ENCODE measurements around the gene KRTAP10-5.
"Not testable (repeated sequence)": the region's sequence is repeated elsewhere in the genome, so short reads cannot be mapped to it uniquely, and the experiment has no call there.

The KRTAP10-5 gene

GRCh38 chr21:44590897-44591800 lies 10.7 kb upstream of the KRTAP10-5 start:
- intact Hi-C loops (cut with micrococcal nuclease); H3K4me1 Mint-ChIP-seq (ENCODE audit: low read depth); H3K36me3 Mint-ChIP-seq (ENCODE audit: low read depth): not testable (repeated sequence)

DNA sequence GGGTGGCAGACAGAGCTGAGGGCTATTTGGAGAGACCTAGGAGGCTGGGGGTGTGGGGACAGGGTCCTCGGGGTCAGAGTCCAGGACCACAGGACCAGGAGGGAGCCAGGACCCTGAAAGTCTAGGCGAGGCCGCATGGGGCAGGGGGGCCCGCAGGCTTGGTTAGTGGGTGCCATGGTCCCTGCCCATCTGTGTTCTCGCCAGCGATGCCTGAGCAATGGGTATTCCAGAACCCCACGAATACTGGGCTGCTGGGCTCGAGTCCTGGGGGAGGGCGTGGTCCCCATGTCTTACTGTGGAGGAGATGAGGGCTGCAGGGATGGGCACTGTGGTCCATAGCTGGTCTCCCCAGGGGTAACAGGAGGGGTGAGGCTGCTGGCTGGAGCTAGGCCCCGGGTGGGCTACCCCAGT lies 9.9 kb upstream of the KRTAP10-5 start:
- intact Hi-C loops (cut with micrococcal nuclease), result no loop called here
- no peak overlapping the region for H3K4me3 Mint-ChIP-seq
- no peak overlapping the region for H3K27ac Mint-ChIP-seq
- peaks cover 7% of the 10 kb centered on the region for H3K9me3 Mint-ChIP-seq
- H3K4me1 Mint-ChIP-seq (ENCODE audit: low read depth), result no peaks in the 10 kb centered on the region
- H3K27me3 Mint-ChIP-seq, result peaks cover 24% of the 10 kb centered on the region
- H3K36me3 Mint-ChIP-seq (ENCODE audit: low read depth), result no peaks in the 10 kb centered on the region

More at GRCh38 chr21:44590897-44591800, 10.7 kb upstream of the KRTAP10-5 start:
- H3K9me3 Mint-ChIP-seq, H3K27ac Mint-ChIP-seq, H3K4me3 Mint-ChIP-seq: not testable (repeated sequence)
- H3K27me3 Mint-ChIP-seq, result peaks cover 19% of the 10 kb centered on the region

GRCh38 chr21:44589586-44590305 lies 9.3 kb upstream of the KRTAP10-5 start:
- H3K27ac Mint-ChIP-seq, result no peak overlapping the region
- peaks cover 8% of the 10 kb centered on the region for H3K9me3 Mint-ChIP-seq
- H3K4me1 Mint-ChIP-seq (ENCODE audit: low read depth), result no peaks in the 10 kb centered on the region
- intact Hi-C loops (cut with micrococcal nuclease), result no loop called here
- H3K36me3 Mint-ChIP-seq (ENCODE audit: low read depth), result no peaks in the 10 kb centered on the region
- peaks cover 29% of the 10 kb centered on the region for H3K27me3 Mint-ChIP-seq
- no peak overlapping the region for H3K4me3 Mint-ChIP-seq

GRCh38 chr21:44589094-44589493 lies 8.7 kb upstream of the KRTAP10-5 start:
- Mint-ChIP-seq H3K36me3 (ENCODE audit: low read depth) (no peaks in the 10 kb centered on the region), H3K27ac (no peak overlapping the region), H3K4me3 (no peak overlapping the region), H3K27me3 (peaks cover 26% of the 10 kb centered on the region), H3K9me3 (peaks cover 8% of the 10 kb centered on the region), H3K4me1 (ENCODE audit: low read depth) (no peaks in the 10 kb centered on the region)
- intact Hi-C loops (cut with micrococcal nuclease), result no loop called here

DNA sequence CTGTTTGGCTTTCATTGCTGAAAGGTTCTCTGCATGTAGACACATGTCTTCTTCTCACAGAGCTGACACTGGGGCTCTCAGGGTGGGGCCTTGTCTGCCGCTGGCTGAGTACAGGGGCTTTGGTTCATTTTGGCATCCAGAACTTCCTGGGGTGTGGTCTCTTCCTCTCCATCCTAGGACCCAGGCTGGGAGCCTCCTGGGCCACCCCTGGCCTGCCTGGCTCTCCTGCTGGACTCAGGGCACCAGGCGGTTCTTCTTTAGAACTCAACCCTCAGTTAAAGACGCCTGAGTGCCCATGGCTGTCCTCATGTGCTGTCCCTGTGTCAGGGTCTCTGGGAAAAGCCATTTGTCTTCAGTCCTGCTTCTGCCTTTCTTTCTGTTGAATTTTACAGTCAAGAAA lies 5.5 kb upstream of the KRTAP10-5 start:
- no peak overlapping the region for H3K4me3 Mint-ChIP-seq
- peaks cover 28% of the 10 kb centered on the region for H3K27me3 Mint-ChIP-seq
- H3K36me3 Mint-ChIP-seq (ENCODE audit: low read depth), result no peaks in the 10 kb centered on the region
- peaks cover 24% of the 10 kb centered on the region for H3K9me3 Mint-ChIP-seq
- no peak overlapping the region for H3K27ac Mint-ChIP-seq
- no peaks in the 10 kb centered on the region for H3K4me1 Mint-ChIP-seq (ENCODE audit: low read depth)
- intact Hi-C loops (cut with micrococcal nuclease), result no loop called here

- Mint-ChIP-seq H3K27me3 (peaks cover 43% of the 10 kb centered on the region), H3K4me3 (no peak overlapping the region), H3K36me3 (ENCODE audit: low read depth) (no peaks in the 10 kb centered on the region), H3K27ac (no peak overlapping the region), H3K9me3 (peaks cover 39% of the 10 kb centered on the region), H3K4me1 (ENCODE audit: low read depth) (no peaks in the 10 kb centered on the region)
- intact Hi-C loops (cut with micrococcal nuclease), result no loop called here
These were observed 3.4 kb upstream of the KRTAP10-5 start for GRCh38 chr21:44583800-44584147.

DNA sequence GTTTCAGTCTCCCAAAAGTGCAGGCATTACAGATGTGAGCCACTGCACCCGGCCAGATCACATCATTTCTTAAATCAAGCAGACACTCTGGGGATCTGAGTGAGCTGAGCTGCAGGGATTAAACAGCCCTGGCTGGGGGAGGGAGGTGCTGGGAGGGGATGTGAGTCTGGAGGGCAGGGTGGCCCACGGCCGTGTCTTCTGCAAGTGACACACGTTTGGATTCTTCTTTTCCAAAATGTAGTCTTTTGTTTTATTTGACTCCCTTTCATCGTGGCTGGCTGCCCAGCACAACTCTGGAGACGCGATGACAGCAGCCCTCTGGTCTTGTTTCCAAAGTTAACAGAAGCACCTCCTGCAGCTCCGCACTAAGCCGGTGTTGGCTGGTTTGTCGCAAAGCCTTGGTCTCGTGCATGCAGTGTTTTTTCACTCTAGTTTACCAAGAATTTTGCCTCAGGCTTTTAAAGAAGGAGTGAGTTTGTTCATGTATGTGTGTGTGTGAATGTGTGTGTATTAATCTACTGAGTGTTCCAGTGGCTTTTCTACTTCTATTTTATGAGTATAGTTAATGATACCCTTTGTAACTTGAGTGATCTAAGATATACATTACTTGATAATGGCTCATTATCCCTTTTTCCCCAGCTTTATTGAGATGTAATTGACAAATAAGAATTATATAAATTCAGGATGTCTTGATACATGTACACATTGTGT lies 2.8 kb upstream of the KRTAP10-5 start:
- H3K9me3 Mint-ChIP-seq, result peaks cover 39% of the 10 kb centered on the region
- H3K27ac Mint-ChIP-seq, result no peak overlapping the region
- no peaks in the 10 kb centered on the region for H3K4me1 Mint-ChIP-seq (ENCODE audit: low read depth)
- H3K27me3 Mint-ChIP-seq, result peaks cover 43% of the 10 kb centered on the region
- no peak overlapping the region for H3K4me3 Mint-ChIP-seq
- intact Hi-C loops (cut with micrococcal nuclease), result no loop called here
- H3K36me3 Mint-ChIP-seq (ENCODE audit: low read depth), result no peaks in the 10 kb centered on the region

DNA sequence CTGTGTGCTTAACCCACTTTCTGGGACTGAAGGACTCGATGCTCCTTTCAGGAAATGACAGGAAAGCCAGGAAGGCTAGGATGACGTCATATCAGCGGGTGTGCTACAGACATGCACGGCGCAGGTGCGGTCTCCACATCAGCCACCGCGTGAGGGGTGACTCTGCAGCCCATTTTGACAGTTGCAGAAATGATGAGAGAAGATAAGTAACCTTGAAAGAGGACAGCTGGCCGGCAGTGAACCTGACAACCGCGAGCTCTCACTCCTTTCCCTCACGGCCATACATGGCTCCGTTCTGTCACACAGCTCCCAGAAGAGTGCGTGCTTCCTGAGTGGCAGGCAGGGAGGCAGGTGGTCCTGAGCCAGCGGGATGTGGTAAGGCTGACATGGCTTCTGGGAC lies 1.7 kb upstream of the KRTAP10-5 start:
- H3K9me3 Mint-ChIP-seq, result peaks cover 45% of the 10 kb centered on the region
- peaks cover 44% of the 10 kb centered on the region for H3K27me3 Mint-ChIP-seq
- no peak overlapping the region for H3K27ac Mint-ChIP-seq
- no peak overlapping the region for H3K4me3 Mint-ChIP-seq
- intact Hi-C loops (cut with micrococcal nuclease), result no loop called here
- no peaks in the 10 kb centered on the region for H3K4me1 Mint-ChIP-seq (ENCODE audit: low read depth)
- no peaks in the 10 kb centered on the region for H3K36me3 Mint-ChIP-seq (ENCODE audit: low read depth)

- H3K4me3 Mint-ChIP-seq, result no peak overlapping the region
- no peaks in the 10 kb centered on the region for H3K36me3 Mint-ChIP-seq (ENCODE audit: low read depth)
- H3K27ac Mint-ChIP-seq, result no peak overlapping the region
- intact Hi-C loops (cut with micrococcal nuclease), result no loop called here
- H3K4me1 Mint-ChIP-seq (ENCODE audit: low read depth), result no peaks in the 10 kb centered on the region
- peaks cover 53% of the 10 kb centered on the region for H3K9me3 Mint-ChIP-seq
- peaks cover 41% of the 10 kb centered on the region for H3K27me3 Mint-ChIP-seq
These were observed 754 bp upstream of the KRTAP10-5 start for GRCh38 chr21:44581158-44581557.

GRCh38 chr21:44579833-44580144 lies 615 bp downstream of the KRTAP10-5 start:
- intact Hi-C loops (cut with micrococcal nuclease), result no loop called here
- Mint-ChIP-seq H3K27me3 (peaks cover 37% of the 10 kb centered on the region), H3K27ac (no peak overlapping the region), H3K9me3 (peaks cover 45% of the 10 kb centered on the region), H3K4me3 (no peak overlapping the region), H3K4me1 (ENCODE audit: low read depth) (no peaks in the 10 kb centered on the region), H3K36me3 (ENCODE audit: low read depth) (no peaks in the 10 kb centered on the region)

DNA sequence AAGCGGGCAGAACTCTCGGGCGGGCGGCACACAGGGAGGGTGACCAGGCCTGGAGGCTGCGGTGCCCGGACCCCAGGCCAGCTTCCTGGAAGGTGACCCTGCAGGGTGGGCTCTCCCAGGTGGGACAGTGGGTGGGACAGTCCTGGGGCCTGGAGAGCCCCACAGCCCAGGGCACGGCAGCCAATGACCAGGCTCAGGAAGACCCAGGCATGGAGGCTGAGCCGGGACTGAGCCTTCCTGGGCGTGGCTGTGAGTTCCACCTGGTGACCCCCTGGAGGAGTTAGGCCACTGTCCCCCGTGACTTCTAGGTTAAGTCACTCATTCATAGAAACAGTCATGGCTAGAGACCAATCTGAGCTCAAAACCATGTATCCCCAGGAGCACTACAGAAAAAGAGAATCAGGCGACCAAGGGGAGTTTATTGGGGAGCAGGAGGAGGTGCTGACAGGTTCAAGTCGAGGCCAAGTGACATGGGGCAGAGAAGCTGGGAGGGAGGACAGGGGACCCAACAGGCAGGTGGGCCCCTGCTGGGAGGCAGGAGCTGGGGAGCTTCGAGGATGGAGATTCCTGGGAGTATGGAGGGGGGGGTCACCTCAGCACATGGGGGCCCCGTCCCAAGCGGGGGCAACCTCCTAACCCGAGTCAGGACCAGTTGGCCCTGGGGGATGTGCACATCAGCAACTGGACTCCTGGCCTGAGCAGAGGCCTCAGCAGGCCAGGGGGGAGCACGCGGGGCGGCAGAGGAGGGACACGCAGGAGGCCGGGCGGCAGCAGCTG lies 1.2 kb downstream of the KRTAP10-5 start:
- peaks cover 45% of the 10 kb centered on the region for H3K9me3 Mint-ChIP-seq
- no peaks in the 10 kb centered on the region for H3K36me3 Mint-ChIP-seq (ENCODE audit: low read depth)
- no peaks in the 10 kb centered on the region for H3K4me1 Mint-ChIP-seq (ENCODE audit: low read depth)
- H3K4me3 Mint-ChIP-seq, result no peak overlapping the region
- intact Hi-C loops (cut with micrococcal nuclease), result no loop called here
- H3K27me3 Mint-ChIP-seq, result peaks cover 42% of the 10 kb centered on the region
- H3K27ac Mint-ChIP-seq, result no peak overlapping the region

- Mint-ChIP-seq H3K4me3 (no peak overlapping the region), H3K27me3 (peaks cover 48% of the 10 kb centered on the region), H3K4me1 (ENCODE audit: low read depth) (no peaks in the 10 kb centered on the region), H3K36me3 (ENCODE audit: low read depth) (no peaks in the 10 kb centered on the region), H3K27ac (no peak overlapping the region), H3K9me3 (peaks cover 45% of the 10 kb centered on the region)
- intact Hi-C loops (cut with micrococcal nuclease), result no loop called here
These were observed 1.9 kb downstream of the KRTAP10-5 start for GRCh38 chr21:44578371-44579055.

- Mint-ChIP-seq H3K27me3 (peaks cover 46% of the 10 kb centered on the region), H3K9me3 (peaks cover 30% of the 10 kb centered on the region), H3K36me3 (ENCODE audit: low read depth) (no peaks in the 10 kb centered on the region), H3K27ac (no peak overlapping the region), H3K4me3 (no peak overlapping the region), H3K4me1 (ENCODE audit: low read depth) (no peaks in the 10 kb centered on the region)
- intact Hi-C loops (cut with micrococcal nuclease), result no loop called here
These were observed 4.4 kb downstream of the KRTAP10-5 start for GRCh38 chr21:44576025-44576420.

Measured in dendritic cell treated with granulocyte-macrophage colony-stimulating factor and Interleukin-4, amounts not matched to agents 40 ng/mL and 50 ng/mL, for 4 days (primary cell).